ENCODE measurements around the gene MYOM3.
"Not testable (repeated sequence)": the region's sequence is repeated elsewhere in the genome, so short reads cannot be mapped to it uniquely, and the experiment has no call there.

MYOM3 gene

DNA sequence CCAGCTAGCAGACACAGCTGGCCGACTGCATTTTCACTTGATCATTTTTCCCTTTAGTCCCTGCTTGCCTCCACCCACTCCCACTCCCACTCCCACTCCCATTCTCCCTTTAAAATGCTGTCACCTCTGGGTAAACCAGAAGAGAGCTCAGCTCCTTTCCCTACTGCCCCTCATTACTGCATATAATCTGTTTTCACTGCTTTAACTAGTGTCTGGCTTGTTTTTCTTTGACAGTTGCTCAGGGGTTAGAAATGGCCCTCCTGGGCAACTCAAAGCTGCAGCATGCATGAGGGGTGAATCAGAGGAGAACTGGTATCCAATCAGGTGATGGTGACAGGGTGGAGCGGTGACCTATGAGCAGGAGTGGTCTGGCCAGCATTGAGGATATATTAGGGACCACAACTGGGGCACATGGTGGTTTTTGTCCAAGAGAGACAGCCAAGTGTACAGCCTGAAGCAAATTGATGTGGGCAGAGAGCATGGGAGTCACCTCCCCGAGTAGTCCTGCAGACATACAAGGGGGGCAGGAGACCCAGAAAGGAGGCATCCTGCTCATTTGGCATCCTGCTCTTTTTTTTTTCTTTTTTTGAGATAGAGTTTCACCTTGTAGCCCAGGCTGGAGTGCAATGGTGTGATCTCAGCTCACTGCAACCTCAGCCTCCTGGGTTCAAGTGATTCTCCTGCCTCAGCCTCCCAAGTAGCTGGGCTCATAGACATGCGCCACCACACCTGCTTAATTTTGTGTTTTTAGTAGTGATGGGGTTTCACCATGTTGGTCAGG is 89.2 kb downstream of the MYOM3 start:
- DNase-seq = no peak

DNA sequence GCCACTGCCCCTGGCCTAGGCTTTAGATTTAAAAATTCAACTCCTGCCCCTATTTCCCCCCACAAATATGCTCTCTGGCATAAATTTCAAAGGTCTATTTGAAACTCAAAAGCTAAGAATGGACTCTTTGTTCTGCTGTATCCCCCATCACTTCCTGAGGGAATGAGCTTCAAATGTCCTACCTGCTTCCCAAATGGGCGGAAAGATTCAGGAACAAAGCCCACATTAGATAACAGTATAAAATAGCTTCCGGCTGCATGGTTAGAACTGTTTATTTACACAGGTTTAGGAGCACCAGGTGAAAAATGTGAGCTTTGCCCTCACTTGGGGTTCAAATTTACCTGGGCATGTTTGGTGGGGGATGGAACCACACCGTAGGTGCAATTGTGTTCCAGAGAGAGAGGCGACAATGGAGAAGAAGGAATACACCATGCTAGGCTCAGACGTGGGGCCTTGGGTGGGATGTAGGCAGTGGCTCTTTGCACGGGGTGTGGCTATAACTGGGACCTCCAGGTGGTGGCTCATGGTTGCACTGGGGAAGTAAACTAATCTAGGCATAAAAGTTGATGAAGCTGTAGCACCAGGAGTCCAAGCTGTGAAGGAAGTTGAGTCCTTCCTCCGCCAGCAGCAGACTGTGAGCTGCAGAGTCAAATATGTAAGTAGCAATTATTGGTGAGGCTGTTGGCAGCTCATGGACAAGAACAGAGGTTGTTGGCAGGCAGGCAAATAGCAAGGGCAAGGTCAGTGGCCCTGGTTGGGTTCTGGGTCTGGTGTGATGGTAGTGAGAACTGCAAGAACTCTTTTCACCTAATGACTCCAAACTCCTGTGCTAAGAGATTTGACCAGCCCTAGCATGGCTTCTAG is 90.3 kb downstream of the MYOM3 start:
- no peak for DNase-seq

DNA sequence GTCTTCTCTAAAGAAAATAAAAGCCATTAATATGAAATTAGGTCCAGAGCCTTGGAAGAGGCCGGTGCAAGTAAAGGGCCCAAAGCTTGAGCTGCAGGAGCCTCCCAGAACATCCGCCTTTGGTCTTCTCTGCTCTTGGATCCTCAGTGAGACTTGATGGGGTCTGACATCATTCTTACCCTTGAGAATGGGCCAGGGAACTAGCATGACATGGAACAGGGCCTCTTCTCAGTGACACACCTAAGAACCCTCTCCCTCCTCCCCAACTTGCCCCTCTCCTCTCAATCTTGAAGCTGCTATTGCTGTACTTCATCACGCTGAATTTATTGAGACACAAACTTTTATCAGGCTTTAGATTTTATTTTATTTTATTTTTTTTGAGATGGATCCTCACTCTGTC is 91.5 kb downstream of the MYOM3 start:
- no peak for DNase-seq

DNA sequence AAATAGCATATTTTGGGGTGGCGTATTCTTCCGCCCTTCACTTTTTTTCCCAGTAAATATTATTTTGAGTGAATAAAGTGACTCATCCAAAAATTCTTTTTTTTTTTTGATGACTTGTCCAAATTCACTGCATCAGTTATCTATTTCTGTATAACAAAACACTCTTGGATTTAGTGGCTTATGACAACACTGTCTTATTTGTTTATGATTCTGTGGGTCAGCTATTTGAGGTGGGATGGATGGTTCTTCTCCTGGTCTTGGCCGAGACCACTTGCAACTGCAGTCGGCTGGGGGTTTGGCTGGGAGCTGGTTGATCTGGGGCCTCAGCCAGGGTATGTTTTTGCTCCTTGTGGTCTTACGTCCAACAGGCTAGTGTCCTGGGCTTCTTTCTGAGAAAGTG is 91.9 kb downstream of the MYOM3 start:
- no peak for DNase-seq

DNA sequence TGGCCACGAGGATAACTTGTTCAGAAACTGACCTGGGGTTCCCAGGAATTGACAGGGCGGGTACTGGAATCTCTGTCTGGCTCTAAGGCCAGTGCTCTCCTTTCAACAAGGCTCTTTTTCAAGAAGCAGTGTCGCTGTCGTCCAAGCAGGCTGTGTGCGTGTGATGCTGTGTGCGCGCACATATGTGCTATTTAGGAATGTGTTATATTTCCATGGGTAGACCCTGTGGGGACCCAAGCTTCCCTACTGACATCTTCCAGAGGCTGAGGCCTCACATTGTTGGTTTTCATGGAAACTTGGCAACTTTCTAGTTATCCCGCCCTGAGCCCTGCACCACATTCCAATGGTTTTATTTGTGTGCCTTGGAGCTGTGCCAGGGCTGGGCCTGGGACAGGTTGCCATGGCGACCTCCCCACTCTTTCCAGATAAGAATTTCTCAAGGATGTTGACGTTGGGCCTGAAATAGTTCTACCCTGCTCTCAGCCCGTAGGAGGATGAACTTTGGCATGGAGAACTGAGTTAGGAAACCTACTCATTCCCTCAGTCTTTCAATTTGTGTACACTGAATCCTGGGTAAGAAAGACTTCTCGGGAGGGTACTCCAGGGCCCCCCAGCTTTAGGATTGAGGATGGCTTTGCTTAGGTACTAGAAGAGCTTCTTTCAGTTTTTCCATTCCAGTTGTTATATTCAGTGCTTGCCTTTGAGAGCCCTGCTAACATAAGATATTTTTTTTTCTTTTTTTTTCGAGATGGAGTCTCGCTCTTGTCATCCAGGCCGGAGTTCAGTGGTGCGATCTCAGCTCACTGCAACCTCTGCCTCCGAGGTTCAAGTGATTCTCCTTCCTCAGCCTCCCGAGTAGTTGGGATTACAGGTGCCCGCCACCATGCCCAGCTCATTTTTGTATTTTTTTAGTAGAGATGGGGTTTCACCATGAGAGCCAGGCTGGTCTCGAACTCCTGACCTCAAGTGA is 93.0 kb downstream of the MYOM3 start:
- DNase-seq = no peak

DNA sequence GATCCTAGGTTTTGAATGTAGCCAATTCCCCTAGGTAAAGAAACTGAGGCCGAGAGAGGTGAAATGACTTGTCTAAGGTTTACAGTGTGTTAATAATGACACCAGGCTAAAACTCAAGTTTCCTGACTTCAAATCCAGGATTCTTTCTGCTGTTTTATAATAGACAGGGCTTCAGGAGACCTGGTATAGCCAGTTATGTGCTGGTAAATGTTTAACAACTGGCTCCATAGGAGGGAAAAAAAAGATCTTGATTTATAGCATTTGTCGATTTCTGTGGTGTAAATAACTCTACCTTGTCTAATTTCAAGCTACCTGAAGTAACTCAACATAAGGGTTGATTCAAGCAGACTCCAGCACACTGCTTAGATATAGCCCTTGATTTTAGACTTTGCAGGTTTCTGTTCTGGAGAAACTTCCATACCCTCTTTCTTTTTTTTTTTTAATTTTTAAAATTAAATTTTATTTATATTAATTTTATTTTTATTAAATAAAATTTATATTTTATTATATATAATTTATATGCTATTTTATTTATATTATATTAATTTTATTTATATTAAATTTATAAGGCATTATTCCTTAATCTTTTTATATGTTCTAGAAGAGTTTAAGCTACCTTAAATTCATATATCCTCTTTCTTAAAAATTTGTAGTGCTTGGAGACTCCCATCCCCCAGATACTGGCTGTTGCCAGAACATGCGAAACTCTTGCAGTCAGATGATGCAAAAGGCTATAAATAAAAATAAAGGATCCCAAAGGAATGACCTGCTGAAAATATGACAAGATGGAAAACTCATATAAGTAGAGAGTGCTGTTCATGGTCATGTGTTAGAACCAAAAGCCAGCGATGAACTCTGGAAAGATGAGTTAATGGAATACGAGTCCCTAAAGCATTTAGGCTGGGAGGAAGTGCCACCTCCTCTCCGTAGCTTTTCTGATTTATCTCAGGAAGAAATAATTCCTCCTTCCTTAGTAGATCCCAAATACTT is 96.4 kb downstream of the MYOM3 start:
- DNase-seq = no peak

DNA sequence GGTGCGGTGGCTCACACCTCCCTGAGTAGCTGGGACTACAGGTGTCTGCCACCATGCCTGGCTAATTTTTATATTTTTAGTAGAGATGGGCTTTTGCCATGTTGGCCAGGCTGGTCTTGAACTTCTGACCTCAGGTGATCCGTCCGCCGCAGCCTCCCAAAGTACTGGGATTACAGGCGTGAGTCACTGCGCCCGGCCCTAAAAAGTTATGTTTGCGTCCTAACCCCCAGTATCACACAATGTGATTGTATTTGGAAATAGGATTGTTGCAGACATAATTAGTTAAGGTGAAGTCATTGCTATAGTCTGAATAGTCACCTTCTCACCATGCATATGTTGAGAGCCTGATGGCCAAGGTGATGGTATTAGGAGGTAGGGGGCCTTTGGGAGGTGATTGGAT is 99.1 kb downstream of the MYOM3 start:
- DNase-seq = not testable (repeated sequence)

DNA sequence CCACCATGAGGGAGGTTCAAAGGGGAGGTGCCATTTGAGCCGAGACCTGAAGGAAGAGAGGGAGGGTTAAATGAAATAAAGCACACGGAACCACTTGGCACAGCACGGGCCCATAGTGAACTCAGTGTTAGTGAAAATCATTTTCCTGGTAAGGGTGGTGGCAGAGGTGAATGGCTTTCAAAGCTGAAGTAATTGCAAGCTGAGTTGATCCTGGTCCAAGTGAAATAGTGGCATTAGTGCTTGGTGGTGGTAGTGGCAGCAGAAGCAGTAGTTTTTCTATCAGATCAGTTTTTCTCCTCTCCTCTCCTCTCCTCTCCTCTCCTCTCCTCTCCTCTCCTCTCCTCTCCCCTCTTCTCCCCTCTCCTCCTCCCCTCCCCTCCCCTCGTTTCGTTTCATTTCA is 101.3 kb downstream of the MYOM3 start:
- DNase-seq = no peak

DNA sequence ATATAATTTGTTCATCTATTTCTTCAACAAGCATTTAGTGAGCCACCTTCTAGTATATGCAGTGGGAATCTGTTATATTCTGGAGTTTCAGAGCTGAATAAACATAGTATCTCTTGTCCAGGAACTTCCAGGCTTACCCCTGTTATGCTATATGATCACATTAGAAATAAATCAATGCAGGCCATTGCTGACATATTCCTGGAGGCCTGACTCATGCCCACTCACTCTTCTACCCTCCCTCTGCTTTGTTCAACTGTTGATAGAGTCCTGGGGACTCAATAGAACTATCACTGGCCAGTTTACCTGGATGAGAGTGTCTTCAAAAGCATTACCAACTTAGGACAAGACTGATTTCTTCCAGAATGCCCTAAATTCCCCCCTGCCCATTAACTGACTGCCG is 102.5 kb downstream of the MYOM3 start:
- DNase-seq = no peak

DNA sequence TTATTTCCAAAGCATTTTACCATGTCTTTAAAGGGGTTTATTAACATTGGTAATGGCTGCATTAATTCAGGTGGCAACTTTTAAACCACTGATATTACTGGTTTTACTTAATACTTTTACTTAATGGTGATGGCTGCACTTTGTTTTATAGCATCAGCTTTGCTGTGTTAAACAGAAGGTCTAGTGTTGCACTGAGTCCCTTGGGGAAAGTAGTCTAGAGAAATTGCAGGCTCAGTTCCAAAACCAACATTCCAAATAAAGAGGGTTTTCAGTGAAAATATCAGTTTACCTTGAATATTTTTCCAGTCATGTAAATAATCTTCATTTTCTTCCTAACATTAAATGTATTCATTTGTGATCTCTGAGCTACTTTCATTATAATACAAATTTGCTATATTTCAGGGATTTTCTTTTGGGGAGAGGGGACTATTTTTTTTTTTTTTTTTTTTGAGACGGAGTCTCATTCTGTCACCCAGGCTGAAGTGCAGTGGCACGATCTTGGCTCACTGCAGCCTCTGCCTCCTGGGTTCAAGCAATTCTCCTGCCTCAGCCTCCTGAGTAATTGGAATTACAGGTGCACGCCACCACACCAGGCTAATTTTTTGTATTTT is 103.3 kb downstream of the MYOM3 start:
- DNase-seq = not testable (repeated sequence)

DNA sequence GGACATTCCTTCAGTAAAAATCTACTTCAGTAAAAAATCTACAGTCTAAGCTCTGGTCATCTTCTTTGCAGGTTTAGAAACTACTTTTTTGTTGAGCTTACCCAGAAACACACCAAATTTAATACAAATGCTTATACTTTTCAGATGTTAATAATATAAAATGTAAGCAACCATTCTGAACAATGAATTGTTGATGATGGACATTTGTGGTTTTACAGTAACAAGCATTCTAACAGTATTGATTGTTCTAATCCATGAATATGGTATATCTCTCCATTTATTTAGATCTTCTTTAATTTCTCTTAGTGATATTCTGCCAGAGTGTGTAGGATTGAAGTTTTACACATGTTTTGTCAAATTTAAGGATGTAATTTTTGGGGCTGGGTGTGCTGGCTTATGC is 104.9 kb downstream of the MYOM3 start:
- DNase-seq = no peak

Measured in activated CD4-positive, alpha-beta T cell treated with anti-CD3 and anti-CD28 coated beads, Interleukin-2, amount 50 U/mL, for 16 hours (primary cell).